IMR-90 (cell line): ENCODE results near the gene CCR8. TPM values are rescaled to one million over a fixed set of nuclear protein-coding genes. Genes with fewer than 3 reads are reported as not detected.

Experiments used
- ATAC-seq: fragments of 200-7000 bp; cut with Tn5 transposase; 2 replicates; pipeline ENCODE4 v1.9.1; 2020; ENCODE audit warnings: low read depth, mild to moderate bottlenecking, moderate library complexity
- BruUV-seq: library from RNA; stranded (reverse); fragments of 400-500 nt; replicated peaks from 2 replicates; lab custom pipeline; 2021; lab: Mats Ljungman, UMichigan
- CTCF ChIA-PET: fragments of 300-600 bp; formaldehyde crosslinking; extraction: SDS; loops from one replicate; lab custom pipeline; 2021; ENCODE audit warnings: antibody characterized with exemption; lab: Yijun Ruan, JAX
- POLR2A ChIA-PET: fragments of 300-600 bp; sonication (Branson Sonifier 250); formaldehyde crosslinking; loops from one replicate; lab custom pipeline; 2022; ENCODE audit warnings: antibody characterized with exemption; ENCODE audit not compliant: unreplicated experiment; lab: Charles Lee
- DNase-seq: peaks from one replicate; pipeline ENCODE4 v3.0.0; 2013
- H2AFZ ChIP-seq: replicated peaks from 2 replicates; pipeline ENCODE3; 2013; ENCODE audit warnings: low read length, mild to moderate bottlenecking; ENCODE audit not compliant: poor library complexity
- H2AK5ac ChIP-seq: 2 replicates; pipeline ENCODE4 v1.6.1; 2013; ENCODE audit warnings: low read depth, low read length, inconsistent platforms
- H2AK9ac ChIP-seq: replicated peaks from 2 replicates; pipeline ENCODE3; 2013; ENCODE audit warnings: mild to moderate bottlenecking, low read depth, low read length, moderate library complexity; ENCODE audit not compliant: poor library complexity
- H2BK120ac ChIP-seq: 2 replicates; pipeline ENCODE4 v1.6.1; 2013; ENCODE audit warnings: low read depth, low read length, inconsistent platforms
- H2BK15ac ChIP-seq: 3 replicates; pipeline ENCODE4 v1.6.1; 2013; ENCODE audit warnings: low read depth, low read length, inconsistent platforms
- H2BK20ac ChIP-seq: 2 replicates; pipeline ENCODE4 v1.6.1; 2013; ENCODE audit warnings: low read depth, mild to moderate bottlenecking, inconsistent platforms, low read length, moderate library complexity
- H2BK5ac ChIP-seq: 2 replicates; pipeline ENCODE4 v1.6.1; 2013; ENCODE audit warnings: mild to moderate bottlenecking, low read depth, low read length, inconsistent platforms; ENCODE audit not compliant: poor library complexity, severe bottlenecking
- H3K14ac ChIP-seq: replicated peaks from 2 replicates; pipeline ENCODE4 v1.6.1; 2013; ENCODE audit warnings: low read depth, low read length, inconsistent platforms
- H3K18ac ChIP-seq: 2 replicates; pipeline ENCODE4 v1.6.1; 2013; ENCODE audit warnings: low read depth, low read length, control low read depth
- H3K23ac ChIP-seq: 2 replicates; pipeline ENCODE4 v1.6.1; 2013; ENCODE audit warnings: low read depth, low read length, inconsistent platforms
- H3K27ac ChIP-seq: 2 replicates; pipeline ENCODE4 v1.5.1; 2013; ENCODE audit warnings: mild to moderate bottlenecking, control low read depth, low read length; ENCODE audit not compliant: insufficient read depth
- H3K27me3 ChIP-seq: 2 replicates; pipeline ENCODE4 v1.6.1; 2013; ENCODE audit warnings: low read length; ENCODE audit not compliant: control insufficient read depth, insufficient read depth
- H3K36me3 ChIP-seq: 2 replicates; pipeline ENCODE4 v1.6.1; 2013; ENCODE audit warnings: low read length, mixed read lengths; ENCODE audit not compliant: control insufficient read depth, insufficient read depth
- H3K4ac ChIP-seq: 2 replicates; pipeline ENCODE4 v1.6.1; 2013; ENCODE audit warnings: low read depth, low read length, inconsistent platforms
- H3K4me1 ChIP-seq: 2 replicates; pipeline ENCODE4 v1.6.1; 2013; ENCODE audit warnings: low read length, mixed read lengths; ENCODE audit not compliant: control insufficient read depth, insufficient read depth
- H3K4me2 ChIP-seq: 2 replicates; pipeline ENCODE4 v1.6.1; 2013; ENCODE audit warnings: low read depth, mild to moderate bottlenecking, control low read depth, low read length, moderate library complexity
- H3K4me3 ChIP-seq: 2 replicates; pipeline ENCODE4 v1.5.1; 2013; ENCODE audit warnings: low read depth, mild to moderate bottlenecking, control low read depth, low read length, moderate library complexity; ENCODE audit not compliant: insufficient read depth
- H3K56ac ChIP-seq: 2 replicates; pipeline ENCODE4 v1.6.1; 2013; ENCODE audit warnings: low read length, inconsistent platforms; ENCODE audit not compliant: insufficient read depth; ENCODE audit errors: extremely low read depth
- H3K79me1 ChIP-seq, 2 experiments: 2 replicates each; pipeline ENCODE4 v1.6.1; 2013; ENCODE audit warnings: low read length in 2 of 2, inconsistent platforms in 1 of 2, low read depth in 1 of 2
- H3K9ac ChIP-seq: 2 replicates; pipeline ENCODE4 v1.6.1; 2013; ENCODE audit warnings: low read depth, low read length, control low read depth
- H3K9me1 ChIP-seq: 2 replicates; pipeline ENCODE4 v1.6.1; 2013; ENCODE audit warnings: low read length, inconsistent platforms; ENCODE audit not compliant: insufficient read depth
- H3K9me3 ChIP-seq: 2 replicates; pipeline ENCODE4 v1.6.1; 2013; ENCODE audit warnings: low read length; ENCODE audit not compliant: control insufficient read depth, insufficient read depth
- H4K20me1 ChIP-seq: 2 replicates; pipeline ENCODE4 v1.6.1; 2013; ENCODE audit warnings: low read length, inconsistent platforms; ENCODE audit not compliant: insufficient read depth
- H4K5ac ChIP-seq: 2 replicates; pipeline ENCODE4 v1.6.1; 2013; ENCODE audit warnings: mild to moderate bottlenecking, low read depth, low read length, control low read depth
- H4K8ac ChIP-seq, 2 experiments: 2 replicates each; pipeline ENCODE4 v1.6.1; 2013; ENCODE audit warnings: low read depth in 2 of 2, low read length in 2 of 2, control low read depth in 1 of 2, inconsistent platforms in 1 of 2
- H4K91ac ChIP-seq: 2 replicates; pipeline ENCODE4 v1.6.1; 2013; ENCODE audit warnings: low read depth, low read length, inconsistent platforms; ENCODE audit not compliant: insufficient read depth
- BHLHE40 ChIP-seq: fragments of 150-350 bp; IDR thresholded peaks from 2 replicates; pipeline ENCODE4 v1.6.1; 2016; ENCODE audit warnings: mild to moderate bottlenecking, low read depth, low read length
- ELK1 ChIP-seq: fragments of 150-350 bp; IDR thresholded peaks from 2 replicates; pipeline ENCODE4 v1.6.1; 2016; ENCODE audit warnings: low read depth, mild to moderate bottlenecking, low read length, moderate library complexity, borderline replicate concordance
- MAFK ChIP-seq: IDR thresholded peaks from 2 replicates; pipeline ENCODE4 v1.6.1; 2012; ENCODE audit warnings: low read depth, low read length, improper control_type of control experiment
- MXI1 ChIP-seq: IDR thresholded peaks from 2 replicates; pipeline ENCODE4 v1.6.1; 2012; ENCODE audit warnings: low read depth, mild to moderate bottlenecking, low read length, moderate library complexity, borderline replicate concordance
- NFE2L2 ChIP-seq: fragments of 150-350 bp; IDR thresholded peaks from 2 replicates; pipeline ENCODE4 v1.6.1; 2016; ENCODE audit warnings: low read depth, mild to moderate bottlenecking, low read length
- RCOR1 ChIP-seq: IDR thresholded peaks from 2 replicates; pipeline ENCODE4 v1.6.1; 2012; ENCODE audit warnings: mild to moderate bottlenecking, low read length, improper control_type of control experiment; ENCODE audit not compliant: insufficient replicate concordance
- RFX5 ChIP-seq: IDR thresholded peaks from 2 replicates; pipeline ENCODE4 v1.8.0; 2012; ENCODE audit warnings: low read depth, mild to moderate bottlenecking, low read length, moderate library complexity
- USF2 ChIP-seq: fragments of 150-350 bp; IDR thresholded peaks from 2 replicates; pipeline ENCODE4 v1.6.1; 2017; ENCODE audit warnings: mild to moderate bottlenecking, antibody characterized with exemption, low read length, low read depth
- WGBS, 2 experiments: methylation state at CpG; one replicate each; pipeline versions ENCODE4 v1.1.5 to v1.1.7; 2013; ENCODE audit warnings: missing lambda C conversion rate in 2 of 2; ENCODE audit not compliant: insufficient read length in 1 of 2; ENCODE audit errors: extremely low coverage in 2 of 2; 5-methylcytosine and 5-hydroxymethylcytosine counted together
- dilution Hi-C: fragments of 300-500 bp; cut with HindIII; formaldehyde crosslinking; loops from one replicate; pipeline ENCODE4 v1.14.3; 2018; ENCODE audit warnings: low sequenced_read_pairs; ENCODE audit not compliant: unreplicated experiment
- in situ Hi-C: fragments of 300-500 bp; cut with MboI; formaldehyde crosslinking; loops from 3 replicates; pipeline ENCODE4 v1.14.3; 2019; ENCODE audit warnings: low sequenced_read_pairs, inconsistent platforms, mixed read lengths
- intact Hi-C: fragments of 100-400 bp; cut with micrococcal nuclease; formaldehyde crosslinking; loops from 2 replicates; pipeline ENCODE4 v1.10.0; 2022
- polyA plus RNA-seq, 3 experiments: library from polyadenylated mRNA; depleted of rRNA; stranded (reverse); fragments of >200 nt; gene quantifications; 2 replicates each; pipeline ENCODE4 v1.2.3, GENCODE V29; 2012; ENCODE audit warnings: low replicate concordance in 1 of 3
- total RNA-seq: library from RNA; depleted of rRNA; stranded (reverse); fragments of >200 nt; gene quantifications from 2 replicates; pipeline ENCODE4 v1.2.3, GENCODE V29; 2012

Gene CCR8
- total and polyA plus RNA-seq, 2 of the 4 experiments (the other 2 are of a cell fraction) = not detected

- Histone ChIP-seq H2BK20ac (no peak overlapping the region), H2BK15ac (no peak overlapping the region), H2AK5ac (no peak overlapping the region), H2BK5ac (no peak overlapping the region), H3K14ac (no peak overlapping the region), H2AFZ (no peak overlapping the region), H3K4me1 (no peaks in the 10 kb centered on the region), H2AK9ac (no peak overlapping the region), H4K5ac (no peak overlapping the region), H3K56ac (no peak overlapping the region), H3K27me3 (no peaks in the 10 kb centered on the region), H4K8ac (no peak overlapping the region), H3K36me3 (no peaks in the 10 kb centered on the region), H3K4me2 (no peak overlapping the region), H3K18ac (no peak overlapping the region), H4K20me1 (no peaks in the 10 kb centered on the region), H3K9me3 (no peaks in the 10 kb centered on the region), H3K27ac (no peak overlapping the region), H3K9ac (no peak overlapping the region), H3K4ac (no peak overlapping the region), H4K91ac (no peak overlapping the region), H3K79me1 (no peaks in the 10 kb centered on the region), H3K9me1 (no peaks in the 10 kb centered on the region), H3K23ac (no peak overlapping the region), H3K4me3 (no peak overlapping the region), H2BK120ac (no peak overlapping the region)
- no CpG with 5 or more reads among the region's 1 CpG for whole genome bisulfite sequencing, 2 experiments
- ChIA-PET CTCF (no interaction called here), POLR2A (no interaction called here)
- TF ChIP-seq BHLHE40 (no peak), RCOR1 (no peak), ELK1 (no peak), MXI1 (no peak), MAFK (no peak), NFE2L2 (no peak), RFX5 (no peak), USF2 (no peak)
- intact Hi-C loops (no loop called here), dilution Hi-C loops (no loop called here), in situ Hi-C loops (no loop called here)
- DNase-seq (no peak), ATAC-seq (no peak)
- no TSS peak for BruUV-seq
Measured at GRCh38 chr3:39318301-39318700, 11.2 kb upstream of the CCR8 start.
